ENCODE data around the gene TUNAR.

DNA sequence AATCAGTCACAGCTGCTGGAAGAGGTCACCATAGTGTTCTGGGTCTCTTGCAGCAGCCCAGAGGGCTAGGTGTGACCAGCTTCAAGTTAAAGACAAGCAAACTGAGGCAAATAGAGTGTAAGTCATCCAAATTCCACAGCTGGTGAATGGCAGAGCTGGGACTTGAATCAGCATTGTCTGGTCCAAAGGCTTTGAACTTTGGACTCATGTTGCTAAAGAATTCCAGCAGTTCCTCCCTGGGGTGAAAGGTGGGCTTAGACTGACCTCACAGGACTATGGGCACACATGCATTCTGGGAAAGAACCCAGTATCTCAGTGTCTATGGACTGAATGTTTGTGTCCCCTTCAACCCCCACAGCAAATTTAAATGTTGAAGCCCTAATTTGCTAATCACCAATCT lies 54.8 kb downstream of the TUNAR start:
- TF ChIP-seq, protein P1, sequence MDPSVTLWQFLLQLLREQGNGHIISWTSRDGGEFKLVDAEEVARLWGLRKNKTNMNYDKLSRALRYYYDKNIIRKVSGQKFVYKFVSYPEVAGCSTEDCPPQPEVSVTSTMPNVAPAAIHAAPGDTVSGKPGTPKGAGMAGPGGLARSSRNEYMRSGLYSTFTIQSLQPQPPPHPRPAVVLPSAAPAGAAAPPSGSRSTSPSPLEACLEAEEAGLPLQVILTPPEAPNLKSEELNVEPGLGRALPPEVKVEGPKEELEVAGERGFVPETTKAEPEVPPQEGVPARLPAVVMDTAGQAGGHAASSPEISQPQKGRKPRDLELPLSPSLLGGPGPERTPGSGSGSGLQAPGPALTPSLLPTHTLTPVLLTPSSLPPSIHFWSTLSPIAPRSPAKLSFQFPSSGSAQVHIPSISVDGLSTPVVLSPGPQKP (IDR thresholded peaks at IDR 0.05; ENCODE audit: borderline replicate concordance, low read depth, low read length): no peak
- TF ChIP-seq, protein P2, sequence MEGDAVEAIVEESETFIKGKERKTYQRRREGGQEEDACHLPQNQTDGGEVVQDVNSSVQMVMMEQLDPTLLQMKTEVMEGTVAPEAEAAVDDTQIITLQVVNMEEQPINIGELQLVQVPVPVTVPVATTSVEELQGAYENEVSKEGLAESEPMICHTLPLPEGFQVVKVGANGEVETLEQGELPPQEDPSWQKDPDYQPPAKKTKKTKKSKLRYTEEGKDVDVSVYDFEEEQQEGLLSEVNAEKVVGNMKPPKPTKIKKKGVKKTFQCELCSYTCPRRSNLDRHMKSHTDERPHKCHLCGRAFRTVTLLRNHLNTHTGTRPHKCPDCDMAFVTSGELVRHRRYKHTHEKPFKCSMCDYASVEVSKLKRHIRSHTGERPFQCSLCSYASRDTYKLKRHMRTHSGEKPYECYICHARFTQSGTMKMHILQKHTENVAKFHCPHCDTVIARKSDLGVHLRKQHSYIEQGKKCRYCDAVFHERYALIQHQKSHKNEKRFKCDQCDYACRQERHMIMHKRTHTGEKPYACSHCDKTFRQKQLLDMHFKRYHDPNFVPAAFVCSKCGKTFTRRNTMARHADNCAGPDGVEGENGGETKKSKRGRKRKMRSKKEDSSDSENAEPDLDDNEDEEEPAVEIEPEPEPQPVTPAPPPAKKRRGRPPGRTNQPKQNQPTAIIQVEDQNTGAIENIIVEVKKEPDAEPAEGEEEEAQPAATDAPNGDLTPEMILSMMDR (conservative IDR thresholded peaks at IDR 0.05; ENCODE audit: low read depth, low read length): no peak
- TF ChIP-seq MAFK (IDR thresholded peaks at IDR 0.05; ENCODE audit: low read depth, low read length) (no peak), POLR2A (IDR thresholded peaks at IDR 0.05; ENCODE audit: low read depth, low read length) (no peak), SMC3 (IDR thresholded peaks at IDR 0.05; ENCODE audit: low read depth, low read length) (no peak), CEBPB (IDR thresholded peaks at IDR 0.05; ENCODE audit: low read depth, low read length) (no peak), FOS (IDR thresholded peaks at IDR 0.05; ENCODE audit: low read depth, low read length) (no peak), USF2 (IDR thresholded peaks at IDR 0.05; ENCODE audit: low read depth, low read length) (no peak)
